NCI-H146 treated with DMSO at 0.1 percent for 48 hours (cell line): ENCODE results near the gene FLT3.
A peak's percentile ranks its signal among the peaks of the same experiment; 100 is the strongest.
"Not testable (repeated sequence)": the region's sequence is repeated elsewhere in the genome, so short reads cannot be mapped to it uniquely, and the experiment has no call there.

Source experiments
- DNase-seq: peaks from one replicate; lab custom pipeline; 2025; ENCODE audit not compliant: unreplicated experiment; lab: John Stamatoyannopoulos, UW

The FLT3 gene

DNA sequence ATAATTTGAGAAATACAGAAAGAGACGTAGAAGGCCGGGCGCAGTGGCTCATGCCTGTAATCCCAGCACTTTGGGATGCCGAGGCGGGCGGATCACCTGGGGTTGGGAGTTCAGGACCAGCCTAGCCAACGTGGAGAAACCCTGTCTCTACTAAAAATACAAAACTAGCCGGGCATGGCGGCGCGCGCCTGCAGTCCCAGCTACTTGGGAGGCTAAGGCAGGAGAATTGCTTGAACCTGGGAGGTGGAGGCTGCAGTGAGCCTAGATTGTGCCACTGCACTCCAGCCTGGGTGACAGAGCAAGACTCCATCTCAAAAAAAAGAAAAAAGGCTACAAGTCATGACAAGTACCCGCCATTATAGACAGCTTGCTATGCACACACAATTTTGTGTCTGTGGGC is 95.4 kb downstream of the FLT3 start:
- DNase-seq = not testable (repeated sequence)

DNA sequence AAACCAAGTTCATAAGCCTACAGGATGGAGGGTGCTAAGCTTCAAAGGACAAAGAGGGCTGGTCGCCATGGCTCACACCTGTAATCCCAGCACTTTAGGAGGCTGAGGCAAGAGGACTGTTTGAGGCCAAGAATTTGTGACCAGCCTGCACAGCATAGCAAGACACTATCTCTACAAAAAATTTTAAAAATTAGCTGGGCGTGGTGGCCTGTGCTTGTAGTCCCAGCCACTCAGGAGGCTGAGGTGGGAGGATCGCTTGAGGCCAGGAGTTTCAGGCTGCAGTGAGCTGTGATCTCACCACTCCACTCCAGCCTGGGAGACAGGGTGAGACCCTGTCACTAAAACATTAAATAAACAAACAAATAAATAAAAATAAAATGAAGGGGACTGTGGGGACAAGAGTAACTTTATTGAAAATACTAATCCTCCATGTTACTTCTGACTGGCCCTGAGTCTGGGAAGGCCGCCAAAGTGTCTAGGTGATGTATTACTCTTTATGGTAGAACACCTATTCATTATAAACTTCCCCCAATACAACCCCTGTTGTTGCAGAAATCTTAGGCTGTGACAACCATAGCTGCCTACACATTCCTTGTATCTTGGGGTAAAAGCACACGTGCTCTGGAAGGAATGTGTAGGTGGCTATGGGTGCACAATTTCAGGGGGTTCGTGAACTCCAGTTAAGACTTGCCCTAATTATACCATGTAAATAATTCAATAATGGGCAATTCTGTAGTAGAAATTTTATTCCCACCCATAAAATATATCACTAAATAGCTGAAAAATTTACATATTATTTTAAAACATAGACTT is 97.3 kb downstream of the FLT3 start:
- DNase-seq = no peak

DNA sequence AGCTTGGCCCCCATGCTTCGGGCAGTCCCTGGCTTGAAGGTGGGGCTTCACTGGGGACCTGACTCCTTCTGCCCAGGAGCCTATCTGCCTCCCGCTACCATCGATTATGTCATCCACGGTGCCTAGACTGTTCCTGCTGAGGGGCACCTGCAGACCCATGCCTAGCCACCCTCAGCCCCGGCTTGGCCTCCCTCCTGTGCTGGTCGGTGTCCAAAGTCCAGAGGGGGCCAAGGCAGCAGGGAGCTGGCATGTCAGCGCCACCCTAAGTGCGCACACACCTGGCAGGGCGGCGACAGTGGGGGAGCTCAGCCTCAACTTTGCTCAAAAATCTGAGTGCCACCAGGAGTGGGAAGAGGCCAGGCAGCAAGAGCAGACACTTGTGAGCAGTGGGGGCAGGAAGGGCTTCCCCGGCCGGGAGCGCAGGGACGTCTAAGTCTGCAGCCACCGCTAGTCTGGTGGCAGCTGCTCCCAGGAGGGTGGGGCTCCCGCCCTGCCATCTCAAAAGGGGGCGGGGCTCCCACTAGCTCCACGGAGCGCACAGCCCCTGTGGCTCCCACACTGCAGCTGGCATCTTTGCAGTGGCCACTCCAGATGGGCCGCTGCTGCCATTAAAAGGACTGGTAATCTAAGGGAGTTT is 98.4 kb downstream of the FLT3 start:
- no peak for DNase-seq

DNA sequence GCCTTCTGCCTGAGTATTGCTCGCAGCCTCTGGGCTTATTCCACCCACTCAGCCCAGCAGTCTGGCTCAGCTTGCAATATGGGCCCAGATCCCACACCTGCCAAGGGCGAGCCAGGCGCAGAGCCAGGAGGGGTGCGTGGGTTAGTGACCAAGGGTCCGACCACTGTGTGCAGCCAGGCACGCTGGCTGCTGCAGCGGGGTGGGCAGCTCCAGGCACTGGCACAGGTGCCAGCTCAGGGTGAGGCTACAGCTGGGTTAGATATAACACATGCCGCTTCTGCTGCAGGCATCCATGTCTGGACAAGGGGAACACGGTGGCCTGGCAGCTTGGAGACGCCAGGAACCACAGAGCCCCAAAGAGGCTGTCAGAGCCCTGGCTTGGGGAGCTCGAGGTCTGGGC is 99.3 kb downstream of the FLT3 start:
- no peak for DNase-seq

DNA sequence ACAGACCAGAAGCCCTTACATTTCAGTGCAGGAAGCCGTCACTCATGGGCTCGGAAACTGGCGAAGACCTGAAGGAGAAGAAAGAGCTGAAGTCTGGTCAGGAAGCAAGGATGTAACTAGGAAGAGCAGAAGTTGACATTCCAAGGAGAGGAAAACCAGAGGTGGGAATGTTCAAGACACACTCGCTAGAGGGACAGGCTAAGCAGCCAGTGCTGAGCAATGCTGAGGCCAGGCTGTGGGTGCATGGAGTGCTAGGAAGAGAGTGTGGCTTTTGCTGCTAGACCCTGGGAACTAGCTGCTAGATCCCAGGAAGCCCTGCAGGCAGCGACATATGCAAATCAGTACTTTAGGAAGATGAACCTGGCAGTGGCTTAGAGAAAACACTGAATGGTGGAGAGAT is 99.8 kb downstream of the FLT3 start:
- DNase-seq = no peak

DNA sequence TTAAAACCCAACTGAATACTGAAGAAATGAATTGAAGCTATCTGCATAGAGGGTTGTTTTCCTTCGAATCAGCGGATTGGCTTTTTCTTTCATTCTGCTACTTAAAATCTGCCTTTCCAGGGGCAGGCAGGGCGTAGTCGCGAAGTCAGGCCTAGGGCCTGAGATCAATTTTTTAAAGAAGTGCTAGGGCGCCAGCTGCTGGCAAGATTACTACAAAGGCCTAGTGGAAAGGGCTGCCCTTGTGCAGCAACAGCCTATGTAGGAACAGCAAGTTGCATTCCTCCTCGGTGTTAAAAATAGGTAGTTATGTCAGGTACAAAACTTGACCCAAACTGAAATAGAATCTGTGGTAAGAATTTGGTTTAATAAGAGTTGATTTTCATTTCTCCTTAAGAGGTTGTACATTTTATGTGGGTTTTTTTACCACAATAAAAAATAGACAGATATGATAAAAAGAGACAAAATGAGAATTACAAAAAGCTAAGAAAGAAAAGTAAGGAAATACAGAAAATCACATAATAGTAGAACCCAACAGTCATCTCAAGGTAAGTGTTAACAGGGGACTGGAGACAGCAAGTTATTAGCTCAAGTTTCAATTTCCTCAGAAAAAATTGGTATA is 102.4 kb downstream of the FLT3 start:
- peak; percentile 2 for DNase-seq

DNA sequence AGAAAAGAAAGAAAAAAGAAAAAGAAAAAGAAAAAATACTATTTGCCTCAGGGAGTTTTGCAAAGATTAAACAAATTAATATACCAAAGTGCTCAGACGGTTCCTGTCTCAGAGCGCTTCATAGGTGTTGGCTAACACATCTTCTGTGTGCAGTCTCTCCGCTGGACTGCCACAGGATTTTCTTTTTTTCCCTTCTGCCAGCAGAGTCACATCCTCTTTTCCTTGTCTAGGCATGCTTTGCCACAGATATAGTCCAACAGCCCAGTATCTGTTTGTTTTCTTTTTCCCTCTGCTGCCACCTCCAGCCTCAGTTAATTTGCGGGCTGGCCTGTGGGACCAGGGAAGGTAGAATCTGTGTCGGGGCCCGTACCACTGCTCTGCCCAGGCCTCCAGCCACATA is 108.5 kb downstream of the FLT3 start:
- DNase-seq = no peak

DNA sequence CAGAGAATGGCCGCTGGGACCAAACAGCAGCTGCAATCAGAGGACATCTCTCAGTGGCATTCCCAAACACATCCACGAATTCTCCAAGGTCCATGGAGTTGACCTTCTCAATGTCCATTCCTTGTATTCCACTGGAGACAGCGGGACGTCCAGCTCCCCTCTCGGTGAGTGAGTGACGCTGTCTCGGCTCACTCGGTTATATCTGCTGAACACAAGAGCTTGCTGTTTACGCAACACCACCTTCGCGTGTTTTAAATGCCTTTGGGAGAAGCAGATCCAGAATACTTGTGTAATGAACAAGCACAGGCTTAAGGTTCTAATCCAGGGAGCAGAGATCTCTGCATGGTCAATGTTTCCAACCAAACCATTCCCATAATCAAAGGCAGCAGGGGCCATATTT is 111.9 kb downstream of the FLT3 start, which contains the start of gene URAD:
Gene URAD (minus strand): TSS at position 174 of the 400 bp plus-strand sequence. CDS start 56 bp downstream, at position 118.
- no peak for DNase-seq

DNA sequence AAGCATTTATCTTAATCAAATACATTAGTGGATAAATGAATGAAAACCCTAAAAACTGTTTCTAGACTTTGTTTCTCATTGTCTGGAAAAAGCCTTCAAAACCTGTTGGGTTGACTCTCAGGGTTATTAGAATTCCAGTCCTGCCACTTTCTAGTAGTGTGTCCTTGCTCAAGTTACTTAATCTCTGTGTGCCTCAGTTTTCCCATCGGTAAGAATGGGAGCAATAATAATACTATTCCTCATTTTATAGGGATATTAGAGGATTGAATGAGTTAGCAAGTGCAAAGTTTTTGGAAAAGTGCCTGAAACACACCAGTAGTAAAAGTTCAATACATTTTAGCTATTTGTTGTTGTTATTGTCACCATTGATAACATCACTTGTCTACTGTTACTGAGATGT is 114.8 kb downstream of the FLT3 start:
- no peak for DNase-seq

DNA sequence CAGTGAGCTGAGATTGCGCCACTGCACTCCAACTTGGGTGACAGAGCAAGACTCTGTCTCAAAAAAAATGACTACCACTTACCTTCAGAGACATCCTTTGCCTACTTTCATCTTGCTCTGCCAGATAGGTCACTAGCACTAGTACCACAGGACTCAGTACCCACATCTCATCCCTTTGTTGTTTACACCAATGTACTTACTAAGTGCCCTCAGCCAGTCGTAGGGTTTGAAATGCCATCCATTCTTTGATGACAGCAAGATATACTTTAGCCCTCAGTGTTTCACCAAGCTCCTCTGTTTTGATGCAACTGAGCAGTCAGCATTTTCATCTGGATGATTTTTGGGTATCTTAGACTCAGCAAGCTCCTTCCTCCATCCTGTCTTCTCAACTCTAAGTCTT is 118.0 kb downstream of the FLT3 start:
- no peak for DNase-seq

DNA sequence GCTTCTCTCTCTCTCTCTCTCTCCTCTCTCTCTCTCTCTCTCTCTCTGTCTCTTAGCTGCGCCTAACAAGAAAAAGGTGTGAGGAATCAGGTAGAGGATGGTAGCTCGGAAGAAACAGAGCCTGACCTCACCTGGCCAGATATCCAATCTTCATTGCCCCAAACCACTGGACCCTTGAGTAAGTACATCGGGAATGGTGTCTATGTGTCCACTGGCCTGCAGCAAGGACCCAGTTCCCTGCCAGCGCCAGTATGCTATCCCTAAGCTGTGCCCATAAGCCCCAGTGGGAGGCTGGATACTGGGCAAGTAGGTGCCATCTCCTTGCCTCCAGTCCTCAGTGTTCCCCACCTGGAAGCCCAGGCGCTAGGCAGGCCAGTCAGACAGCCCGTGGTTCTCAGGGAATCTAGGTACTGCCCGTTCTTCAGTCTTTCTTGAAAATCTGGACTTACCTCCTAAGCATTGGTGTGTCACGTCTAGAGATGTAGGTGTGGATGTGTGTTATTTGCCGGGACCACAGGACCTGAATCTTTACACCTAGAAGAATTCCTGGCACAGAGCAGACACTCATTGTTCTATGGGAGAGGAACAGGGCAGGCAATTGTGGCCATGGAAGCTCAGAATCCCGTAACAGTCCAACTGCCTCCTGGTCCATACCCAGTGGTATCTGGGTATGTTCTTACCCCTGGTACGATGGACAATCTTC is 119.2 kb downstream of the FLT3 start:
- no peak for DNase-seq

DNA sequence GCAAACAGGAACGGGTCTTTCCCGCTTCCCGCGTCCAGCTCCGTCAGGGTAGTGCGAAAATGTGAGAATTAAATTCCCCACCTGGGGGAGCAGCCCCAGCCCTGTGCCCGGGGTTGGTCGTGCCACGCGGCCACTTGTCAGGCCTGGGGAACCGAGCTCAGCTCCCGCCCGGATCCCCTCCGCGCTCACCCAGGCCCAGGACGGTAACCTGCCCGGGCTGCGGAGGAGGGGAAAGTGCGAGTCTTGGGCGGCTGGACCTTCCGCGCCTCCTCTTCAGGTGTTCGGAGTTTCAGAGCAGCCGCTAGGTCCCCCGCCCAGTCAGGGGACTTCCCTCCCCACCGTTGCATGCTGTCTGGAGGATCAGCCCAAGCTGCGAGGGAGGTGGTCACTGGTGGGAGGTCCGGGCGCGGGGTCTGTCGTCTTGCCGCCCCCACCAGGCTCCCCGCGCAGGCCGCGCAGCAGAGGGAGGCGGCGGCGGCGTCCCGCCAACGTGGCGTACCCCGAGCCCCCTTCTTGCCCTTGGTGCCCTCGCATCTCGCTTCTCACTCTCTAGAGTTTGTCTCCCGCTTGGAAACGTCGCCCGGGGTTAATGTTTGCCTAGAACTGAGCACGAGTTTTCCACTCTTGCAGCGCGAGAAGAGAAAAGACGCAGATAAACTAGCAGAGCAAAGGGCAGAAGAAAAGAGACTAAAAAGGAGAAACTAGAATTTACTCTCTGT is 119.9 kb downstream of the FLT3 start:
- DNase-seq = no peak

DNA sequence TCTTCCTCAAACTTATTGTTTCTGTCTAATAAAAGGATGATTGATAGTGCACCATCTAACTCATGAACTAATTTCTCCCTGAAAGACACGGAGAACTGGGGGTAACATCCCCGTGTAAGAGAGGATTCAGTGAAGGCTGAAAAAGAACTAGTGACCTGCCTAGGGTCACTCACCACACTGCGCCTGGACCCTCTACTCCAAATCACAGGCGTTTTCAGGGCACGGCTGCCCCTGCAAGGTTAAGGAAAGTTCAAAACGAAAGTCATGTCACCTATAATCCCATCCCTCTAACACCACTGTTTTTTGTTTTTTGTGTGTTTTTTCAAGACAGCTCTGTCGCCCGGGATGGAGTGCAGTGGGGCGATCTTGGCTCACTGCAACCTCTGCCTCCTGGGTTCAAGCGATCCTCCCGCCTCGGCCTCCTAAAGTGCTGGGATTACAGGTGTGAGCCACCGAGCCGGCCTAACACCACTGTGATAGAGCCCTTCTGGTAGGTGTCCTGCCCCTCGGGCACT is 120.6 kb downstream of the FLT3 start:
- DNase-seq = no peak

DNA sequence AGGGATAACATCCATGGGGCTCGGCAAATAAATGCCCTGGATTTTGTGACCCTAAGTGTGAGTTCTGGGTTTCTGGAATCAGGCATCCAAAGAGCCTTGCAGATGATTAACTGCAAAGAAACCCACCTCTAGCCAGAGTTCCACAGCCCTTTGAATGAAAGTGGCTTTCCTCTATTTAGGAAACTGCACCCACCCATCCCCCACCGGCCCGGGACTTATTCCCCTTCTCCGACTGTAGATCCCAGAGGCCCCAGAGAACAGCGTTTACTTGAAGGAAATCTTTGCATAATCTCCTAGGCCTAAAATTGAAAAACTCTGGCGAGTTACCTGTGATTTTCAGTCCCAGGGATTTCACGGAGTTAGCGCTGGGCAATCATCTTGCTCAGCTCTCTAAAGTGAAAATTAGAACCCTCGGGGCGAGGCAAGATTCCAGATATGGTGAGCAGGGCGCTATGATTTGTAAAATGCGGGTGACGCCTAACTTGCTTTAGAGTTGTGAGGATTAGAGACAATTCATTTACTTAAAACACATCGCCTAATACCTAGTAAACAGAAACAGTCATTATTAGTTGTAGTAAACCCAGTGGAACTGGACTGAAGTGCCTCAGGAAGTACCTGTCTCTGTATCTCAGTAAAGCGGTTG is 121.3 kb downstream of the FLT3 start:
- no peak for DNase-seq

DNA sequence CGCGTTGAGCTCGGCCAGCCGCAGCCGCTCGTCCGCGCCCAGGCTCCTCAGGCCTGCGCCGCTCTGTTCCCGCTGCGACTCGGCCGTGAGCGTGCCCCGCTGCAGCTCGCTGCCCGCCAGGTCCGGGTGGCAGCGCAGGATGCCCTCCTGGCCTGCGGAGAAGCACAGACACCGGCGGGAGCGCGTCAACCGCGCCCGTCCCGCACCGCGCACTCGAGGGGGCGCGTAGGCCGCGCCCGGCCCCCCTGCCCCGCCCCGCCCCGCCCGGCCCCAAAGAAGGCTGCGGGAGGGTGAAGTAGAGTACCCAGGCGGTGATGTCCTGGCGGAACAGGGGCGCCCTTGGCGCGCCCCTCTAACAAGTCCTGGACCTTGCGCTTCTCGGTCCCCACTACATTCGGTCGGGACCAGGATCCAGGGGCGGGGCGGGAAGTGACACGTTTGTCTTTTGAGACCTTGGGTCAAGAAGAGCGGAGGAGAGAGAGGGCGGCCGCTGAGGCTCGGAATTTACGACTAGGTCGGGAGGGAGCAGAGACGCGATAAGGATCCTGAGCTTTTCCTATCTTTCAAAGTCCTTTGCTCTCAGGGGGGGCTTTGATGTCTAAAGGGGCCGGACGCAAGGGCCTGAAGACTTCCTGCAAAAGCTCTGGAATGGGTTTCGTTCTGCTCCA is 121.9 kb downstream of the FLT3 start:
- no peak for DNase-seq

DNA sequence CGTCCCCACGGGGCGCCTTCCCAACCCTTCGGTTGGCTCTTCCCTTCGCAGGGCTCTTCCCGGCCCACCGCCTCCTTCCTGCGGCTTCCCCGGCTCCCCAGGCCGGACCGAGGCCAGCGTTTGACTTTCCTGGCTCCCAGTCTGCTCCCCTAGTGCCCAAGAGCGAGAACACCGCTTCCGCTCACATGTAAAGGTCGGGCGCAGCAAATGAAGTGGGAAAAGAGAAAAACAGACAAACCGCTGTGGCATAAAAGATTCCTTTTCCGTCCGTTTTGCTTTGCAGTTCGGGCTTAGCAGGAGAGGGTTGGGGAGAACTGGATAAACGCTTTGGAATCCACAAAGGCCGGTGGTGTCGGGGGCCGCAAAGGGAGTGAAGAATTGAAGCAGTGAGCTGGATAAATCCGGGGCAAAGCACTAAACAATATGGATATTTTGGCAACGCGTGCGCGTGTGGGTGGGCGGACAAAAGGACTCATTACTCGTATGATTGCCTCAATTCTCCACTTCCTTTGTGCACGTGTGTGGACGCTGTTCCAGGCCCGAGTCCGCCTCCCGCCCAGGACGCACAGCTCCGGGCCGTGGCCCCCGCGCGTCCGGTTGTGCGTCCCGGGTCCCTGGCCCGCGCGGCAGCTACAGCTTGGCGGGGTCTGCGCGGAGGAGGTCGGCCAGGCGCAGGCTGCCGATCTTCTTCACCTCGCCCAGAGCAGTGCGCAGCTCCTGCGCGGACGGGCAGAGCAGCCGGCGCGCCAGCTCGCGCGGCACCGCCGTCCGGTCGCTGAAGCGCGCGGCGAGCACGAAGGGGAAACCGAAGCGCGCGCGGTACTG is 122.7 kb downstream of the FLT3 start:
- no peak for DNase-seq

DNA sequence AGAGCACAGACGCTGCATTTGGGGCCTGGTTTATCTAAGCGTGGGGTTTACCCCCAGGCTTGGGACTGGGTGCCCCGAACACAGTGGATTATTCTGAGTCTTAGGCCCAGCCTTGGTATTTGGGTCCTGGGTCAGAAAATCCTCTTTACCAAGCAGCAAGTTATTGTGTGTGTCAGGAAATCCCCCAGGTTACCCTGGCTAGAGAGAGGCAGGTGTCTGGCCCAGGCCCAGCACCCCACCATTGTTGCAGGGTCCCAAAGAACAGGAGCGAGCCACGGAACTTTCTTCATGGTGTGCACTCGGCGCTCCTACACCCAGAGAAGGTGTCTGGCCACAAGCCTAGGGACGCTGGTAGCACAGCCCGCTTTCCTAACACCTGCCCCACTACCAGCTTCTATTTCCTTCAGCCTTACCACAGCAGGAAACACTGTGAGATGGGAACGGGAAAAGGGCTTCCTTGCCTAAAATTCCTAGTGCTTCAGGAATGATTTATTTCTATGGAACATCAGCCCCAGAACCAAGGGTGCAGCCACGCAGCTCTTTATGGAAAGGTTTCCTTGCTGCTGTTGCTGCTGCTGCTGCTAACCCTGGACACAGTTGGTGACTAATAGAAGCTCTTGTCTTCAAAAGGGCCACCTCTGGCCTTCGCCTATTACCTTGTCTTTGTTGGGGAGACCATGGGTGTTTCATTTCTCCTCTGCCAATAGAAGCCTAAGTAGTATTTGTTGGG is 123.8 kb downstream of the FLT3 start:
- no peak for DNase-seq
